Breast epithelium (tissue), 4 donors: ENCODE results near the gene PANK2. TPM values are rescaled to one million over a fixed set of nuclear protein-coding genes. Genes with fewer than 3 reads are reported as not detected.
"Not testable (repeated sequence)": the region's sequence is repeated elsewhere in the genome, so short reads cannot be mapped to it uniquely, and the experiment has no call there.

Source experiments
- DNase-seq, 2 donors: peaks; one replicate each; pipeline ENCODE4 v3.0.0-alpha.2; 2019; ENCODE audit warnings: low spot score in 2 of 2
- H3K27ac ChIP-seq, 2 donors: fragments of 200-600 bp; sonication (generic) in 1 of 2; one replicate each; pipeline ENCODE4 v1.5.1; 2016 to 2019; ENCODE audit warnings: mild to moderate bottlenecking in 1 of 2
- H3K27me3 ChIP-seq, 2 donors: fragments of 200-600 bp; sonication (generic) in 1 of 2; one replicate each; pipeline versions ENCODE4 v1.5.1 to v1.6.0; 2017 to 2019; ENCODE audit warnings: control low read depth in 1 of 2, mild to moderate bottlenecking in 1 of 2
- H3K36me3 ChIP-seq: fragments of 200-600 bp; one replicate; pipeline ENCODE4 v1.5.1; 2019
- H3K4me1 ChIP-seq, 2 donors: fragments of 200-600 bp; sonication (generic); one replicate each; pipeline ENCODE4 v1.5.1; 2016 to 2019; ENCODE audit warnings: control low read depth in 1 of 2
- H3K4me3 ChIP-seq, 3 donors: fragments of 200-600 bp; sonication (generic); 1 replicate in 2 of 3; 2 replicates in 1 of 3; pipeline ENCODE4 v1.5.1; 2016 to 2019; ENCODE audit warnings: mild to moderate bottlenecking in 3 of 3, moderate library complexity in 2 of 3
- H3K9me3 ChIP-seq, 2 donors: fragments of 200-600 bp; sonication (generic) in 1 of 2; one replicate each; pipeline ENCODE4 v1.5.1; 2016 to 2019; ENCODE audit warnings: control low read depth in 1 of 2
- POLR2A ChIP-seq: fragments of 450-650 bp; IDR thresholded peaks from one replicate; pipeline ENCODE4 v1.6.1; 2016; ENCODE audit warnings: antibody characterized with exemption, mild to moderate bottlenecking, moderate library complexity
- POLR2AphosphoS5 ChIP-seq, 3 donors: sonication (generic); formaldehyde crosslinking; IDR thresholded peaks; one replicate each; pipeline ENCODE4 v1.6.1; 2017; ENCODE audit warnings: antibody characterized with exemption in 3 of 3
- intact Hi-C: fragments of 100-400 bp; cut with DNase I; formaldehyde crosslinking; loops from one replicate; pipeline ENCODE4 v1.15.1; 2023; ENCODE audit warnings: low total_unique reads
- total RNA-seq, 3 donors: library from RNA; depleted of rRNA; stranded (reverse); fragments of >200 nt; gene quantifications; one replicate each; pipeline ENCODE4 v1.1.0, GENCODE V29; 2016
- TF ChIP-seq, protein P1 (sequence below), 3 donors: fragments of 450-650 bp; IDR thresholded peaks; one replicate each; pipeline ENCODE4 v1.5.1; 2016 to 2017; ENCODE audit warnings: antibody characterized with exemption in 3 of 3, mild to moderate bottlenecking in 3 of 3, moderate library complexity in 3 of 3

Gene PANK2
- total RNA-seq, 3 donors from 2014 or later = 38.2 to 40.1 (median 38.7) TPM

DNA sequence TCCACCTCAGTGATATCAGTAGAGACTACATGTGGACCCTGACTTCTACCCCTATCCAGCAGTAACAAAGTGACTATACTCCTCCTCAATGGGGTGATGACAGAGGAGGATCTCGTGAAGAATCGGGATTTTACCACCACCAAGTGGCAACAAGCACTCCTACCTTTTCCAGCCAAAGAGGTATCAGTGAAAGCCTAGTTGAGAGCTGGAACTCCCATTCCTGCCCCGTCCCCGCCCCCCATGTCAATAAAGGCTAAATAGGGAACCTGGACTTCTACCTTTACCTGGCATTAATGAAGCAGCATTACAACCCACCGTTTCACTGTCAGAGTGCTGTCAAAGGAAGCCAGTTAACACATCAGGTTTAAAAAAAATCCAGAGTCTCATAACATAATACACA is 80.8 kb downstream of the PANK2 start:
- no peaks in the 10 kb centered on the region for H3K27me3 ChIP-seq
- TF ChIP-seq POLR2A (no peak), POLR2AphosphoS5 (IDR thresholded peaks at IDR 0.05) (no peak)
- TF ChIP-seq, protein P1, sequence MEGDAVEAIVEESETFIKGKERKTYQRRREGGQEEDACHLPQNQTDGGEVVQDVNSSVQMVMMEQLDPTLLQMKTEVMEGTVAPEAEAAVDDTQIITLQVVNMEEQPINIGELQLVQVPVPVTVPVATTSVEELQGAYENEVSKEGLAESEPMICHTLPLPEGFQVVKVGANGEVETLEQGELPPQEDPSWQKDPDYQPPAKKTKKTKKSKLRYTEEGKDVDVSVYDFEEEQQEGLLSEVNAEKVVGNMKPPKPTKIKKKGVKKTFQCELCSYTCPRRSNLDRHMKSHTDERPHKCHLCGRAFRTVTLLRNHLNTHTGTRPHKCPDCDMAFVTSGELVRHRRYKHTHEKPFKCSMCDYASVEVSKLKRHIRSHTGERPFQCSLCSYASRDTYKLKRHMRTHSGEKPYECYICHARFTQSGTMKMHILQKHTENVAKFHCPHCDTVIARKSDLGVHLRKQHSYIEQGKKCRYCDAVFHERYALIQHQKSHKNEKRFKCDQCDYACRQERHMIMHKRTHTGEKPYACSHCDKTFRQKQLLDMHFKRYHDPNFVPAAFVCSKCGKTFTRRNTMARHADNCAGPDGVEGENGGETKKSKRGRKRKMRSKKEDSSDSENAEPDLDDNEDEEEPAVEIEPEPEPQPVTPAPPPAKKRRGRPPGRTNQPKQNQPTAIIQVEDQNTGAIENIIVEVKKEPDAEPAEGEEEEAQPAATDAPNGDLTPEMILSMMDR (IDR thresholded peaks at IDR 0.05) = no peak
- no peak overlapping the region for H3K27ac ChIP-seq
- H3K9me3 ChIP-seq = no peaks in the 10 kb centered on the region
- no peak for DNase-seq
- H3K36me3 ChIP-seq = no peaks in the 10 kb centered on the region
- H3K4me1 ChIP-seq = no peaks in the 10 kb centered on the region
- intact Hi-C loops = no loop called here
- no peak overlapping the region for H3K4me3 ChIP-seq

DNA sequence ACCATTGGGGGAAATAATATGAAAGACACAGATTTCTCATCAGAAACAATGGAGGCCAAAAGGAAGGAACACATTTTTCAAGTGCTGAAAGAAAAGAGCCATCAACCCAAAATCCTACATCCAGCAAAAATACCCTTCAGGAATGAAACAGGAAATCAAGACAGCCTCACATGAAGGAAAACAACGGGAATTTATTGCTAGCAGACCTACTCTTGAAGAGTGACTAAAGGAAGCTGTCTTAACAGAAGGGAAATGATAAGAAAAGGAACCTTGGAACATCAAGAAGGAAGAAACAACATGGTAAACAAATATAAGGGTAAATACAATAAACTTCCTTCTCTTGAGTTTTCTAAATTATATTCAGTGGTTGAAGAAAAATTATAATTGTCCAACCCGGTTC is 82.0 kb downstream of the PANK2 start:
- Histone ChIP-seq H3K9me3 (no peaks in the 10 kb centered on the region), H3K4me1 (no peaks in the 10 kb centered on the region), H3K27me3 (no peaks in the 10 kb centered on the region), H3K36me3 (no peaks in the 10 kb centered on the region), H3K27ac (no peak overlapping the region), H3K4me3 (no peak overlapping the region)
- intact Hi-C loops = no loop called here
- TF ChIP-seq, protein P1 (IDR thresholded peaks at IDR 0.05) = no peak
- TF ChIP-seq POLR2AphosphoS5 (IDR thresholded peaks at IDR 0.05) = no peak
- TF ChIP-seq POLR2A = no peak
- no peak for DNase-seq

DNA sequence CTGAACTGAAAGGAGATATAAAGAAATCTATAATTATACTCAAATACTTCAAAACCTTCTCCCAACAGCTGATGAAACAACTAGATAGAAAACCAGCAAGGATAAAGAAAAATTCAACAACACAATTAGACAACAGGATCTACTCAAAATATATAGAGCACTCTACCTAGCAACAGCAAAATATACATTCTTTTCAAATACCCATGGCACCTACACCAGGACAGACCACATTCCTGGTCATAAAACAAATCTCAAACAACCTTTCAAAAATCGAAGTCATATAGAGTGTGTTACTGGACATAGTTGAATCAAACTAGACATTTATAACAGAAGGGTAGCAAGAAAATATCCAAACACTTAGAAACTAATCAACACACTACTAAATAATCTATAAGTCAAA is 83.0 kb downstream of the PANK2 start:
- intact Hi-C loops = no loop called here
- Histone ChIP-seq H3K4me3 (no peak overlapping the region), H3K27ac (no peak overlapping the region), H3K36me3 (no peaks in the 10 kb centered on the region), H3K27me3 (no peaks in the 10 kb centered on the region), H3K9me3 (no peaks in the 10 kb centered on the region), H3K4me1 (no peaks in the 10 kb centered on the region)
- no peak for DNase-seq
- TF ChIP-seq, protein P1 (IDR thresholded peaks at IDR 0.05) = no peak
- TF ChIP-seq POLR2AphosphoS5 (IDR thresholded peaks at IDR 0.05) (no peak), POLR2A (no peak)

DNA sequence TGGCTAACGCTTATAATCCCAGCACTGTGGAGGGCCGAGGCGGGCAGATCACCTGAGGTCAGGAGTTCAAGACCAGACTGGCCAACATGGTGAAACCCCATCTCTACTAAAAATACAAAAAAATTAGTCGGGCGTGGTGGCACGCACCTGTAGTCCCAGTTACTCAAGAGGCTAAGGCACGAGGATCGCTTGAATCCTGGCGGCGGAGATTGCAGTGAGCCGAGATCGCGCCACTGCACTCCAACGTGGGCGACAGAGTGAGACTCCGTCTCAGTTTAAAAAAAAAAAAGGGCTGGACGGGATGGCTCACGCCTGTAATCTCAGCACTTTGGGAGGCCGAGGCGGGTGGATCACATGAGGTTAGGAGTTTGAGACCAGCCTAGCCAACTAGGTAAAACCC is 83.4 kb downstream of the PANK2 start:
- H3K9me3 ChIP-seq, intact Hi-C loops, H3K27me3 ChIP-seq, H3K4me3 ChIP-seq, H3K4me1 ChIP-seq, H3K36me3 ChIP-seq, DNase-seq, H3K27ac ChIP-seq: not testable (repeated sequence)

DNA sequence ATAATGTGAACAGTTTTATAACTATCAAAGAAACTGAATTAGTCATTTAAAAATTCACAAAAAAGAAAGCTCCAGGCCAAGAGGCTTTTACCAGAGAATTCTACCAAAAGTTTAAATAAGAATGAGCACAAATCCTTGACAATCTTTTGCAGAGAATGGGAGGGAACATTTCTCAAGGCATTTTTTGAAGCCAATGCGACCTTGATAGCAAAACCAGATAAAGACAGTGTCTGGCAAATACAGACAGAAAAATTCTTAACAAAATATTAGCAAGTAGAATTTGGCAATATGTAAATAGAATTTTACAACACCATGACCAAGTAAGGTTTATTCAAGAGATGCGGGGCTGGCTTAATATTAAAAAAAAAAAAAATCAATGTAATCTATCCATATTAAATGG is 84.5 kb downstream of the PANK2 start:
- Histone ChIP-seq H3K4me3 (no peak overlapping the region), H3K4me1 (no peaks in the 10 kb centered on the region), H3K9me3 (no peaks in the 10 kb centered on the region), H3K36me3 (no peaks in the 10 kb centered on the region), H3K27me3 (no peaks in the 10 kb centered on the region), H3K27ac (no peak overlapping the region)
- DNase-seq = no peak
- no peak for TF ChIP-seq POLR2AphosphoS5 (IDR thresholded peaks at IDR 0.05)
- TF ChIP-seq, protein P1 (IDR thresholded peaks at IDR 0.05) = no peak
- no peak for TF ChIP-seq POLR2A
- intact Hi-C loops = no loop called here

DNA sequence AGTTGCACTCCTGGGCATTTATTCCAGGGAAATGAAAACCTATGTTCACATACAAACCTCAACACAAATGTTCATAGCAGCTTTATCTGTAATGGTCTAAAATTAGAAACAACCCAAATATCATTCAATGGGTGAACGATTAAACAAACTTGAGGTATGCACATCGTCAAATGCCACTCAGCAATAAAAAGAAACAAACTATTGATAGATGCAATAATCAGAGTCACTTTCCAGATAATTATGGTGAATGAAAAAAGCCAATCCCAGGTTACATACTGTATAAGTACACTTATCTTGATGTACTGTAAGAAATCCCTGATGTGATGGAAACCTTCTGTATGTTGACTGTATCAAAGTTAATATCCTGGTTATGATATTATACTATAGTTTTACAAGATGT is 87.3 kb downstream of the PANK2 start:
- intact Hi-C loops = no loop called here
- H3K4me1 ChIP-seq = no peaks in the 10 kb centered on the region
- H3K36me3 ChIP-seq = no peaks in the 10 kb centered on the region
- DNase-seq = no peak
- TF ChIP-seq POLR2A (no peak), POLR2AphosphoS5 (IDR thresholded peaks at IDR 0.05) (no peak)
- TF ChIP-seq, protein P1 (IDR thresholded peaks at IDR 0.05) = no peak
- no peak overlapping the region for H3K4me3 ChIP-seq
- no peak overlapping the region for H3K27ac ChIP-seq
- no peaks in the 10 kb centered on the region for H3K27me3 ChIP-seq
- H3K9me3 ChIP-seq = no peaks in the 10 kb centered on the region
